Measurements from ENCODE around the gene EPN3.

The EPN3 gene

GRCh38 chr17:50506298-50506697, 26.2 kb upstream of the EPN3 start:
- H3K4ac ChIP-seq (ENCODE audit: low read depth, low read length), result no peak overlapping the region
- no peaks in the 10 kb centered on the region for H3K36me3 ChIP-seq (ENCODE audit: control insufficient read depth in 1 of 2, insufficient read depth in 2 of 2, low read length in 2 of 2)
- no peak overlapping the region for H3K23ac ChIP-seq (ENCODE audit: low read length)
- no peak overlapping the region for H3K4me2 ChIP-seq (ENCODE audit: low read length)
- WGBS (ENCODE audit: extremely low coverage, insufficient coverage, insufficient read length), result no CpG with 5 or more reads among the region's 7 CpGs
- peaks cover 13 to 14% of the 10 kb centered on the region in 2 experiments for H3K4me1 ChIP-seq (ENCODE audit: control insufficient read depth in 1 of 2, insufficient read depth in 2 of 2, low read length in 2 of 2)
- no peak overlapping the region for H3K4me3 ChIP-seq (ENCODE audit: low read depth, low read length)
- no peak overlapping the region for H4K8ac ChIP-seq (ENCODE audit: low read depth, low read length)
- no peak for DNase-seq
- no peak overlapping the region for H2AFZ ChIP-seq (ENCODE audit: insufficient read depth, low read length, poor library complexity)
- no peak overlapping the region for H3K9ac ChIP-seq (ENCODE audit: low read length)
- H2BK5ac ChIP-seq (ENCODE audit: low read depth, low read length, poor library complexity), result no peak overlapping the region
- H3K18ac ChIP-seq (ENCODE audit: low read length), result no peak overlapping the region
- H2BK120ac ChIP-seq (ENCODE audit: insufficient read depth, low read length, poor library complexity), result no peak overlapping the region
- peaks cover 13% of the 10 kb centered on the region for H3K79me1 ChIP-seq (ENCODE audit: low read length)
- no peak overlapping the region for H2BK12ac ChIP-seq (ENCODE audit: low read length)
- no peak overlapping the region for H3K27ac ChIP-seq (ENCODE audit: low read depth, low read length)
- no peak overlapping the region for H4K12ac ChIP-seq (ENCODE audit: low read depth, low read length)
- H2AK5ac ChIP-seq (ENCODE audit: low read length), result no peak overlapping the region
- H3K27me3 ChIP-seq (ENCODE audit: insufficient read depth, low read length), result peaks cover 2% of the 10 kb centered on the region
- H3K79me2 ChIP-seq (ENCODE audit: control insufficient read depth, insufficient read depth, low read length, poor library complexity), result peaks cover 5% of the 10 kb centered on the region
- H3K9me3 ChIP-seq (ENCODE audit: insufficient read depth, low read depth, low read length), result no peaks in the 10 kb centered on the region
- no peak overlapping the region for H4K91ac ChIP-seq (ENCODE audit: low read depth, low read length)
- H3K14ac ChIP-seq (ENCODE audit: low read length), result no peak overlapping the region

- H3K9me3 ChIP-seq (ENCODE audit: insufficient read depth, low read depth, low read length), result no peaks in the 10 kb centered on the region
- peak within 1 kb of the TSS; percentile 97 for H4K12ac ChIP-seq (ENCODE audit: low read depth, low read length)
- peak within 1 kb of the TSS; percentile 89 for H3K4me2 ChIP-seq (ENCODE audit: low read length)
- no peak within 1 kb of the TSS for H3K27ac ChIP-seq (ENCODE audit: low read depth, low read length)
- no peaks in the 10 kb centered on the region for H3K36me3 ChIP-seq (ENCODE audit: control insufficient read depth in 1 of 2, insufficient read depth in 2 of 2, low read length in 2 of 2)
- peak within 1 kb of the TSS; percentile 73 for H2BK12ac ChIP-seq (ENCODE audit: low read length)
- peaks cover 13% of the 10 kb centered on the region for H3K79me1 ChIP-seq (ENCODE audit: low read length)
- peak within 1 kb of the TSS; percentile 94 for H3K18ac ChIP-seq (ENCODE audit: low read length)
- peak within 1 kb of the TSS; percentile 76 for H2AK5ac ChIP-seq (ENCODE audit: low read length)
- peak within 1 kb of the TSS; percentile 88 for H3K4ac ChIP-seq (ENCODE audit: low read depth, low read length)
- WGBS (ENCODE audit: extremely low coverage, insufficient coverage, insufficient read length), result no CpG with 5 or more reads among the region's 66 CpGs
- peaks cover 5% of the 10 kb centered on the region for H3K79me2 ChIP-seq (ENCODE audit: control insufficient read depth, insufficient read depth, low read length, poor library complexity)
- peak within 1 kb of the TSS; percentile 100 for H4K8ac ChIP-seq (ENCODE audit: low read depth, low read length)
- H2BK5ac ChIP-seq (ENCODE audit: low read depth, low read length, poor library complexity), result peak within 1 kb of the TSS; percentile 39
- H4K91ac ChIP-seq (ENCODE audit: low read depth, low read length), result peak within 1 kb of the TSS; percentile 91
- H3K14ac ChIP-seq (ENCODE audit: low read length), result peak within 1 kb of the TSS; percentile 96
- peaks cover 16 to 18% of the 10 kb centered on the region in 2 experiments for H3K4me1 ChIP-seq (ENCODE audit: control insufficient read depth in 1 of 2, insufficient read depth in 2 of 2, low read length in 2 of 2)
- H3K4me3 ChIP-seq (ENCODE audit: low read depth, low read length), result peak within 1 kb of the TSS; percentile 77
- no peaks in the 10 kb centered on the region for H3K27me3 ChIP-seq (ENCODE audit: insufficient read depth, low read length)
- H2BK120ac ChIP-seq (ENCODE audit: insufficient read depth, low read length, poor library complexity), result peak within 1 kb of the TSS; percentile 90
- H3K9ac ChIP-seq (ENCODE audit: low read length), result peak within 1 kb of the TSS; percentile 37
- H3K23ac ChIP-seq (ENCODE audit: low read length), result no peak within 1 kb of the TSS
- H2AFZ ChIP-seq (ENCODE audit: insufficient read depth, low read length, poor library complexity), result peak within 1 kb of the TSS; percentile 99
- DNase-seq, result peak; percentile 26 to 58
Observed at GRCh38 chr17:50507871-50508572, 24.5 kb upstream of the EPN3 start, which contains the start of gene MYCBPAP. MYCBPAP (plus strand) TSS chr17:50508439; CDS start chr17:50508675, 236 bp downstream.

- Histone ChIP-seq H4K91ac (ENCODE audit: low read depth, low read length) (peak overlapping the region; percentile 11), H3K18ac (ENCODE audit: low read length) (peak overlapping the region; percentile 38)
Observed at GRCh38 chr17:50508573-50509460, 23.7 kb upstream of the EPN3 start.

GRCh38 chr17:50511058-50511457, 21.5 kb upstream of the EPN3 start:
- Histone ChIP-seq H3K36me3 (ENCODE audit: control insufficient read depth in 1 of 2, insufficient read depth in 2 of 2, low read length in 2 of 2) (no peaks in the 10 kb centered on the region), H2BK12ac (ENCODE audit: low read length) (no peak overlapping the region), H3K27me3 (ENCODE audit: insufficient read depth, low read length) (no peaks in the 10 kb centered on the region), H3K4me3 (ENCODE audit: low read depth, low read length) (no peak overlapping the region), H3K4ac (ENCODE audit: low read depth, low read length) (no peak overlapping the region), H3K79me2 (ENCODE audit: control insufficient read depth, insufficient read depth, low read length, poor library complexity) (peaks cover 5% of the 10 kb centered on the region), H3K4me2 (ENCODE audit: low read length) (peak overlapping the region; percentile 2), H4K8ac (ENCODE audit: low read depth, low read length) (no peak overlapping the region), H3K14ac (ENCODE audit: low read length) (no peak overlapping the region), H2BK5ac (ENCODE audit: low read depth, low read length, poor library complexity) (peak overlapping the region; percentile 35), H3K9me3 (ENCODE audit: insufficient read depth, low read depth, low read length) (no peaks in the 10 kb centered on the region), H3K4me1 (ENCODE audit: control insufficient read depth in 1 of 2, insufficient read depth in 2 of 2, low read length in 2 of 2) (peaks cover 22 to 26% of the 10 kb centered on the region in 2 experiments), H3K9ac (ENCODE audit: low read length) (no peak overlapping the region), H3K27ac (ENCODE audit: low read depth, low read length) (peak overlapping the region; percentile 85), H2AFZ (ENCODE audit: insufficient read depth, low read length, poor library complexity) (no peak overlapping the region), H3K79me1 (ENCODE audit: low read length) (peaks cover 16% of the 10 kb centered on the region), H2BK120ac (ENCODE audit: insufficient read depth, low read length, poor library complexity) (peak overlapping the region; percentile 75), H4K91ac (ENCODE audit: low read depth, low read length) (no peak overlapping the region), H3K18ac (ENCODE audit: low read length) (no peak overlapping the region), H3K23ac (ENCODE audit: low read length) (no peak overlapping the region), H2AK5ac (ENCODE audit: low read length) (no peak overlapping the region), H4K12ac (ENCODE audit: low read depth, low read length) (no peak overlapping the region)
- peak; percentile 43 to 80 for DNase-seq
- no CpG with 5 or more reads among the region's 3 CpGs for WGBS (ENCODE audit: extremely low coverage, insufficient coverage, insufficient read length)

More at GRCh38 chr17:50508573-50509460, 23.7 kb upstream of the EPN3 start:
- Histone ChIP-seq H3K4me1 (ENCODE audit: control insufficient read depth in 1 of 2, insufficient read depth in 2 of 2, low read length in 2 of 2) (peaks cover 16 to 18% of the 10 kb centered on the region in 2 experiments), H4K8ac (ENCODE audit: low read depth, low read length) (peak overlapping the region; percentile 63), H2AK5ac (ENCODE audit: low read length) (peak overlapping the region; percentile 34), H3K4me3 (ENCODE audit: low read depth, low read length) (peak overlapping the region; percentile 77), H2BK5ac (ENCODE audit: low read depth, low read length, poor library complexity) (peak overlapping the region; percentile 39), H2AFZ (ENCODE audit: insufficient read depth, low read length, poor library complexity) (peak overlapping the region; percentile 99), H3K9me3 (ENCODE audit: insufficient read depth, low read depth, low read length) (no peaks in the 10 kb centered on the region), H3K36me3 (ENCODE audit: control insufficient read depth in 1 of 2, insufficient read depth in 2 of 2, low read length in 2 of 2) (no peaks in the 10 kb centered on the region), H2BK120ac (ENCODE audit: insufficient read depth, low read length, poor library complexity) (peak overlapping the region; percentile 90), H3K4ac (ENCODE audit: low read depth, low read length) (peak overlapping the region; percentile 32), H3K27me3 (ENCODE audit: insufficient read depth, low read length) (no peaks in the 10 kb centered on the region), H2BK12ac (ENCODE audit: low read length) (peak overlapping the region; percentile 26), H3K9ac (ENCODE audit: low read length) (peak overlapping the region; percentile 37), H3K23ac (ENCODE audit: low read length) (no peak overlapping the region), H3K4me2 (ENCODE audit: low read length) (peak overlapping the region; percentile 89), H3K79me2 (ENCODE audit: control insufficient read depth, insufficient read depth, low read length, poor library complexity) (peaks cover 5% of the 10 kb centered on the region), H3K14ac (ENCODE audit: low read length) (peak overlapping the region; percentile 10), H4K12ac (ENCODE audit: low read depth, low read length) (peak overlapping the region; percentile 4), H3K79me1 (ENCODE audit: low read length) (peaks cover 15% of the 10 kb centered on the region), H3K27ac (ENCODE audit: low read depth, low read length) (no peak overlapping the region)
- WGBS (ENCODE audit: extremely low coverage, insufficient coverage, insufficient read length), result no CpG with 5 or more reads among the region's 32 CpGs
- no peak for DNase-seq
